HTERT RPE-1 (cell line): ENCODE results near the gene RAP1GAP2.
"Not testable (repeated sequence)": the region's sequence is repeated elsewhere in the genome, so short reads cannot be mapped to it uniquely, and the experiment has no call there.

Experiments
- in situ Hi-C: fragments of 300-500 bp; cut with MboI; formaldehyde crosslinking; loops from 4 replicates; pipeline ENCODE4 v1.14.3; 2020; ENCODE audit warnings: low sequenced_read_pairs

The RAP1GAP2 gene

DNA sequence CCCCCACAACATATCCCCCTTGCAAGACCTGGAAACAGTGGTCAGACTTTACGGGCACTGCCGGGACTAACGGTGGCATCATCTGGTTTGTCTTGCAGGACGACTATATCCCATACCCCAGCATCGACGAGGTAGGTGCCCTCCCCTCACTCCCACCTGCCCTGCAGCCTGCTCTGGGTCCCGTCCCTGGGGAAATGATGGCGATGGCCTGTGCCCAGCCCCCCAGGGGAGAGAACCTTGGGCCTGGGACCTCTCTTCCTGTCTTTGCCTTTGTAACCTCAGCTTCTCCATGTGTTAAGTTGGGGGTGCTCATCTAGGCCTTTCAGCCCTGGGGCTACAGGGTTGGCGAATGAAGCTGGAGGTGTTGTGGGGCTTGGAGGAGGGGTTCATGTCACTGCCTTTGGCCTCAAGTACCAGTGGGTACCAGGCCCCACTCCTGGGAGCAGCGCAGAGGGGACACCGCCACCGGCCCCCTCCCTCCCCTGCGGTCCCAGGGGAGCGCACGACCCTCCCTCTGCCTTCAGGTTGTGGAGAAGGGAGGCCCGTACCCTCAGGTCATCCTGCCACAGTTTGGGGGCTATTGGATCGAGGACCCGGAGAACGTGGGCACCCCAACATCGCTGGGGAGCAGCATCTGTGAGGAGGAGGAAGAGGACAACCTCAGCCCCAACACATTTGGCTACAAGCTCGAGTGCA lies 167.2 kb downstream of the RAP1GAP2 start:
- in situ Hi-C loops, result no loop called here

GRCh38 chr17:2964028-2964356 lies 167.8 kb downstream of the RAP1GAP2 start:
- in situ Hi-C loops, result no loop called here

DNA sequence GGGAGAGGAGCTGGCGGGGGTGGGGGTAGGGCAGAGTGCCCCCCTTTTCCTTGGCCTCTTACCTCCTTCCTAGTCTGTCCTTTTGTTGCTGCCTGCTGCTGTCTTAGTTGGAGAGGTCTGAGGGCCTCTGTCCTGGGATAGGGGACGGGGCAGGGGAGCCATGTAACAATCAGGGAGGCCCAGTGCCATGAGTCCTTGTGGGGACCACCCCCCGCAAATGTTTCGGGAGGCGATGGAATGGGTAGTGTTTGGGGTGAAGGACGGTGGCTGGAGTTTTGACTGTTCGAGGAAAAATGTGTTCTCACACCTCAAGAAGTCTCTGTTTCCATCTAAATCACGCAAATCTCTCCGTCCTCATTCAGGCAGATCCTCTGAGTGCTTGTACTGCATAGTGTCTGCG lies 168.1 kb downstream of the RAP1GAP2 start:
- in situ Hi-C loops, result no loop called here

DNA sequence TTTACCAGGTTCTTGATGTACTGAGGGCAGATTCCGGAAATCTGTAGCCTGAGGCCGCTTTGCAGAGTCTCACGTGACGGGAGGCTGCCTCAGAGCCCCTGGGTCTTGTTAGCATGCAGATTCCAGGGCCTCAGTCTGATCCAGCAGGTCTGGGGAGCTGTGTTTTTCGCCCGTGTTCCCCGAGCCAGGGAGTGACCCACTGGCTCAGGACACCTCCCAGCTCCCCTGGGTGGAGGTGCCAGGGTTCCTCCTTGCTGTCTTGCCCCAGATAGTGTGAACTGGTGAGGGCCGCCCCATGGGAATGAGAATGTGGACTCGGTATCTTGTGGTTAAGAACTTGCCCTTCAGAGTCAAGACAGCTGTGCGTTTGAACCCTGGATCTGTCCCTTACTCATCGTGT lies 168.6 kb downstream of the RAP1GAP2 start:
- in situ Hi-C loops, result no loop called here

DNA sequence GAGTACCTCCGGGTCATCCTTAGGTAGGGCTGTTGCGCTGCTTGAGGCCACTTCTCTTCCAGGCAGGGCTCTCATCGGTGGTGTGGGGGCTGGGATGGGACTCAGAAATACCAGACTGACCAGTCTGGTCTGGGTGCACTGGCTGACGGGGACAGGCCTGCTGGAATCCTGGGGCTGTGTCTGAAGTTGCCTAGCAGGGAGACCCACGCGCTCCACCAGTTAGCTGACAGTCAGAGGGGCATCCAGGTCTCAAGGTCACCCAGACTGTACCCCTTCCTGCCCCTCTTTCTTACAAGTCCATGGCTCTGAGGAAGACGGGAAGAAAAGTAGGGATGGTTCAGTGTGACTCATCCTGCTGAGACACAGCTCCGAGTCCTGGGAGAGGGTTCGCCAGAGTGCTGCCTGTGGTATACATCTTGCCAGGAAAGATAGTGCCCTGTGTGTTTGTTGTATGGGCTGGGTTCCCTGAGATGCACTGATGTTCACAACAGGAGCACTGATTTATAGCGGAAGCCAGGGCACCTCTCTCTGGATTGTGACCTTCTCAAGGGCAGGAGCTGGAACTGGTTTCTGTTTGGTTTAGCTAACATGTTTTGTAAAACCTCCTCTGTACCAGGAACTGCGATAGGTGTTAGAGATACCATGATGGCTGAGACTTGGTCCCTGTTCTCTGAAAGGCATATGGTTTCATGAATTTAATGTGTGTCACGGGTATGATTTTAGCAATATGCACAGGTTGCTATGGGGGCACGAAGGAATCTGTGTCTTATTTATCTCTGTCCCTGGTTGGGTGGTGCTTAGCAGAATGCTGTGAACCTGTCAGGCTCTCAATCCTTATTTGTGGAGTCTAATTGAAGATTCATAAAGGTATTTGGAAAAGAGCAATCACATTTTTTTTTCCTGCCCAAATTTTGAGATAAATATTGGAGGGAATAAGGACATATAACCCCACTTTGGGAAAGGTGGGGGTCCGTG lies 169.7 kb downstream of the RAP1GAP2 start:
- in situ Hi-C loops, result no loop called here

DNA sequence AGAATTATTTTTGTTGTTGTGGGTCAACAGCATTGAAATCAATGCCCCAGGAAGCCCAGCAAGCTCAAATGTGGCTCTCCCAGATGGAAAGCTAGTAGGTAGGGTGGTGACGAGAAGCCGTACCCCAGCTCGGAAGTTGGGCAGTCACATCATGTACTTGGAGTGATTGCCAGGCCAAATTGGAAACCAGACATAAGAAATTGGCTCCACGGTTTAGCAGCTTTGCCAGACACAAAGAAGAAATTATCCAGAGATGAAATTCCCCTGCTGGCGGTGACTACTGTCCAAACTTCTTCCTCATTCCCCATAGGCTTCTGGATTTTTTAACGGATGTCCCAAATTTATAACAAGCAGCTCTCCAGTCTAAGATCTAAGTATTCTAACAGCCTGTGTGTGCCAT lies 171.3 kb downstream of the RAP1GAP2 start:
- in situ Hi-C loops, result no loop called here

DNA sequence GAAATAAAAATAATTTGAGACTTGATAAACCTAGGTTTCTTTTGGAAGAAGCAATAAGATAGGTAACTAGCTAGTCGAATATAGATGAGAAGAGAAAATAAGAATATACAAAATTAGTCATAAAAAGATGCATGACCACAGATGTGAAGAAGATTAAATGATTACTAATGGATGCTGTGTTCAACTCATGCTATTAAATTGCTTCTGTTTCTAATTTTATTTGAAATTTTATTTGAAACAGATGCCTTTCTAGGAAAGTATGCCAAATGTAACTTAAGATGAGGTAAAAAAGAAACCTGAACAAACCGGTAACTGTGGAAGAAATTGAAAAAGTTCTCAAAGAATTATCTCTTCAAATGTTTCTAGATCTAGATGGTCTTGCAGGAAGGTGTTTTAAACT lies 175.6 kb downstream of the RAP1GAP2 start:
- in situ Hi-C loops, result no loop called here

DNA sequence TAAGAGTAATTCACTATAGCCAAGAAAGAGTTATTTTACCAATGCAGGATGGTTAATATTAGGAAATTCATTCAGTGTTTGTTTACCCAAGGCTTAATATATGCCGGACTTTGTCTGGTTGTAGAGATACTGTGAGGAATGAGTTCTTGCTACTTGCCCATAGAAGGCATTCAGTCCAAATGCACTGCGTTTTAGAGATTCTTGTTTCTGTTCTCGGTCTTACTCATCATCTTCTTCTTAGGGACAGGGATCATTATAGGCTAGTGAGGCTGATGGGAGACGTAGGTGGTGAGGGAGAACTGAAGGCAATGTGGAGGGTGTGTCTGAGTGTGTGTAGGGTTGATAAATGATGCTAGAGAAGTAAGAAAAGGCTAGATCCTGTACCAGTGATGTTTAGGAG lies 176.5 kb downstream of the RAP1GAP2 start:
- in situ Hi-C loops, result no loop called here

DNA sequence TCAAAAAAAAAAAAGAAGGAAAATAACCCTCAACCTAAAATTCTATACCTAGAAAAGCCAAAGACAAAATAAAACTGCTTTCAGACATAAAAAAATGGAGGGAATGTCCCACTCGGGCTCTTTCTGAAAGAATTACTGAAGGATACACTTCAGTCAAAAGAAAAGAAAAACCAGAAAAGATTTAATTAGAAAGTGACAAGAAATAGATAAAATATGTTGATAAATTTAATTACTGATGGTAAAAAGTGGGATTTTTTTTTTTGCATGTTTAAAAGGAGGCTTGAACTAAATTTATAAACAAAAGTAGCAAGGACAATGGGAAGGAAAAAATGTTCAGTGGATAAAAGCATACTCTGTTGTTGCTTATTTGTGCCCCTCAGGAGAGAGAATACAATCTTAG lies 178.1 kb downstream of the RAP1GAP2 start:
- in situ Hi-C loops, result no loop called here

- in situ Hi-C loops, result no loop called here
These were observed 179.3 kb downstream of the RAP1GAP2 start for GRCh38 chr17:2975469-2975958.

GRCh38 chr17:2977157-2977556 lies 180.9 kb downstream of the RAP1GAP2 start:
- in situ Hi-C loops, result no loop called here

GRCh38 chr17:2978116-2978515 lies 181.9 kb downstream of the RAP1GAP2 start:
- in situ Hi-C loops, result no loop called here

DNA sequence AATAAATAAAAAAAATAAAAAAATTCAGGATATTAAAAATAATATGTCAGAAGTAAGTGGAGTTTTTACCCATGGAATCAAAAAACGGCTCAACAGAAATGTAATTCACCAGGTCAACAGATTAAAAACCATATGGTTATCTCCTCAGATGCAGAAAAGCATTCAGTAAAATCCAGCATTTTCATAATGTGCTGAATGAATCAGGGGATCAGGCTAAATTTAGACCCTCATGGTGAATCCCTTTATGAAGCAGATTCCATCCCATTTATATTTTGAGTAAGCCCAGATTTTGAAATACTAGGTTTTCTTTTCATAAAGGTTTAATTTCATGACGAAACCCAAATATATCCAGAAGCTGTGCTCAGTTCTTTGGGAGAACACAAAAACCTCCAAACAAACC lies 182.8 kb downstream of the RAP1GAP2 start:
- in situ Hi-C loops, result no loop called here

- in situ Hi-C loops, result no loop called here
These were observed 184.1 kb downstream of the RAP1GAP2 start for GRCh38 chr17:2980211-2980903.

GRCh38 chr17:2980904-2981246 lies 184.6 kb downstream of the RAP1GAP2 start:
- in situ Hi-C loops, result no loop called here

GRCh38 chr17:2981325-2981724 lies 185.1 kb downstream of the RAP1GAP2 start:
- in situ Hi-C loops, result no loop called here

GRCh38 chr17:2982854-2983253 lies 186.6 kb downstream of the RAP1GAP2 start:
- in situ Hi-C loops, result no loop called here

DNA sequence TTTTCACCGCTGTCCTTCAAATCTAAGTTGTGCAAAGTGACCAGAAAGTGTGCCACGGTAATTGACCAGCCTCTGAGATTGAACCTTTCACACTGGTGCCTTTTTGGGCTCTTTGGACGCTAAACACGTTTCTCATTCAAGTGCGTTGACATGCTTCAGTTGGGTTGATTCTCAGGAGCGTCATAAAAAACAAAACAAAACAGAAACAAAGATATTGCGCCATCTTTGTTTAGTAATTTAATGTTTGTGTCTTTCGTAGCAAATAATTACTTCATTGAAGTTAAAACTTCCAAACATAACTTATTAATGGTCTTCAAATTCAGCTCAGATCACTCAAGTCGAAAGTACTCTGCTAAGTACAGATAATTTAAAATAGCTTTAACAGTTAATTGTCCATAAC lies 187.0 kb downstream of the RAP1GAP2 start:
- in situ Hi-C loops, result no loop called here

- in situ Hi-C loops, result no loop called here
These were observed 189.1 kb downstream of the RAP1GAP2 start for GRCh38 chr17:2985318-2985717.

GRCh38 chr17:2986925-2987324 lies 190.7 kb downstream of the RAP1GAP2 start:
- in situ Hi-C loops, result no loop called here

DNA sequence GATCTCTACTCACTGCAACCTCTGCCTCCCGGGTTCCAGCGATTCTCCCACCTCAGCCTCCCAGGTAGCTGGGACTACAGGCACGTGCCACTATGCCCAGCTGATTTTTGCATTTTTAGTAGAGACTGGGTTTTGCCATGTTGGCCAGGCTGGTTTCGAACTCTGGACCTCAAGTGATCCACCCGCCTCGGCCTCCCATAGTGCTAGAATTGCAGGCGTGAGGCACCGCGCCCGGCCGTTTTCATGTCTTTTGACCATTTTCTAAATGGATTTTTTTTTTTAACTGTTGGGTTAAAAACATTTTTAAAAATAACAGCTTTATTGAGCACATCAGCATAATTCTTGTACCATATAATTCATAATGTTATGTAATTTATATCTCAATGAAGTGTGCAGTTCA lies 193.2 kb downstream of the RAP1GAP2 start:
- in situ Hi-C loops, result not testable (repeated sequence)

- in situ Hi-C loops, result no loop called here
These were observed 193.6 kb downstream of the RAP1GAP2 start for GRCh38 chr17:2989855-2990254.
